Activated CD8-positive, alpha-beta memory T cell treated with anti-CD3 and anti-CD28 coated beads, Interleukin-2, amount 50 U/mL, for 4 hours (primary cell): ENCODE results near the gene TMEM179.
"Not testable (repeated sequence)": the region's sequence is repeated elsewhere in the genome, so short reads cannot be mapped to it uniquely, and the experiment has no call there.

Source experiments
- DNase-seq: peaks from one replicate; pipeline ENCODE4 v3.0.0-alpha.2; 2020

Gene TMEM179

GRCh38 chr14:104585966-104586697 is 18.4 kb downstream of the TMEM179 start:
- DNase-seq, result no peak

DNA sequence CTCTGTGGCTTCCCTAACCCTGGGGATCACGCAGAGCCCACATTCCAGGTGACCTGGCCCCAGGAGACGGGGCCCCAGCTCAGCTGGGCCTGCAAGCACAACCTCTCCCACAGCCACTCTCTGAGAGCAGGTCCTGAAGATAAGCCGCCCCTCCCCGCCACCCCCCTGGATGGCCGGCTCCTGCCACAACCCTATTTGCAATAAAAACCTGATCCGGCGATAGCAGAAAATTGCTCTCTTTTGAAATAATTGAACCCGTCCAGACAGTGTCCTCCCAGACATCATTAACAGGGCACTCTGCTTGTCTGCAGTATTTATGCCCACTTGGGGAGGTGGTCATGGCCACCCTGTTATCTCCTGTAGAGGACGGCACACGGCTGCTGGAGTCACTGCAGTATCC is 20.0 kb downstream of the TMEM179 start:
- DNase-seq, result no peak

DNA sequence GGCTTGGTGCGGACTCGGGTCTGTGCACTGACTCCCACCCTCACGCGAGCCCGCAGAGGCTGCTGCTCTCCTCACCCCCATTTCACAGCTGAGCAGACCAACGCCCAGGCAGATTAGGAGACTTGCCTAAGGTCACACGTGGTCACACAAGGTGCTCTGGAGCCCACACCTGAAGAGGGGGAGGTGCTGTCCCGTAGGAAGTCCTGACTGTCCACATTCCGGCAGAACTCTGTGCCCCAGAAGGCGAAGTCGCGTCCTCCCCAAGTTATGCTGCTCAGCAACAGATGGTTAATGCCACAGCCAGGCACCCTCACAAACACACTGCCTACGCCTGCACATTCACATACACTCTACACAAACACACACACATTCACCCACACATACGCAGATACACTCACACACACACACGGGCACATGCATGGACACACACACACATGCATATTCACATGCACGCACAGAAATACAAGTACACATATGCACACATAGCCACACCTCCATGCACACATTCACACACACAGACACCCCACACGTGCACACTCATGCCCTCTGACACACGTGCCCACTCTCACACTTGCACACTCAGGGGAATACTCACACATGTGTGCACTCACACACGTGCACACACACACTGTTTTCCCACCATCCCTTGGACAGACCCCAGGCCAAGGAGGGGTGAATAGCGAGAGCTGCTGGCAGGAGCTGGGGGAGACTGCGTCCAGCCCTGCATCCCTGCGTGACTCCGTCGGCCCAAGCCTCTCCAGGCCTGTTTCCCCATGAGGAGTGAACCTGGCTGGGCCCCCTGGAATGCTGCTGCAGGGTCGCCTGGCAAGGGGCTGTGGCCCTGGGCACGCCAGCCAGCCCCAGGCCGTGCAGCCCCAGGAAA is 20.9 kb downstream of the TMEM179 start:
- no peak for DNase-seq

- no peak for DNase-seq
Measured at GRCh38 chr14:104582662-104583061, 21.9 kb downstream of the TMEM179 start.

DNA sequence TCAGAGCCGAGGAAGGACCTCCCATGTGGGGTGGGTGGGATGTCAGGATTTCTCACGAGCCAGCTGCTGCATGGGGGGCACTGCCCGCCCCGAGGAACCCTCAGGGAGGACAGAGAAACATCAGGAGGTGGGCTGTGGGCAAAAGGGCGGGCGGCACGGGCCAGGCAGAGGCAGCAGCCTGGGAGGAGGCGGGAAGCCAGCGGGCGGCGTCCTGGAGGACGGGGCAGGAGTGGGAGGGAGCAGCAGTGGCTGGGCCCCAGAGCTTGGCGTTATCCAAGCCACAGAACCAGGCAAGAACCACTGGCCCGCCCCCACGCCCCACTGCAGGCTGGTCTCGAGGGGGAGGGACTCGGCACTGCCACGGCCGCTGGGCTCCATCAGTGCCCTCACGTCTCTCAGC is 22.6 kb downstream of the TMEM179 start:
- DNase-seq, result no peak

DNA sequence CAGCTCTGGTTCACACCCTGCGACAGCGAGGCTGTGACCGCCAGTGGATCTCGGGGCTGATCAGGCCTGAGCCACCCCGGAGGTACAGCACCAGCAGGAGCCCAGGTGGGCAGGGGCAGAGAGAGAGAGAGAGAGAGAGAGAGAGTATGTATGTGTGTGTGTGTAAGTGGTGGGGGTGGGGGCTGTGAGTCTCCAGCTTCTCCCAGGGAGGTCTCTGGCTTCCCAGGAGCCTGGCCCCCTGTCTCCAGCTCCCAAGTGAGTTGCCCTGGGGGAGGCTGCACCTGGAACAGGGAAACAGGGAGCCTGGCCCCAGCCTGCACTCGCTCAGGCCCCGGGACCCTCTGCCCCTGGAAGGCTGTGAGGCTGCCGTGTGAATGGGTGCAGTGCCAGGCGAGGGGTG is 23.1 kb downstream of the TMEM179 start:
- DNase-seq, result no peak

DNA sequence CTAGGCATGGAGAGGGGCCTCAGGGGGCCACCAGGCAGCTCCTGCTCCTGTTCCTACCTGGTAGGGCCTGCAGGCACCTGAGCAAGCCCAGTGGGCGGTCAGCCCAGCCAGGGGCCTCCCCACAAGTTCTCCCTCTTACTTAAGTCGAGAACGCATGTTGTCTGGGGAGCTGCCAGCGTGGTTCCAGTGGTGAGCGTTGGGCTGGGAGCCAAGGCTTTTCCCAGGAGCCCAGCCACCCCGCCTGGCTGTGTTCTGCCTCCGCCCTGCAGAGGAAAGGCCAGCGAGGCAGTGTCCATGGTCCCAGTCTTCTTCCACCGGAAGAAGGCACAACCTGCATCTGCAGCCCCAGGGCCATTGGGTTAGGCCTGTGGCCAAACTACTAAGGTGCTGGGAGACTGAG is 23.6 kb downstream of the TMEM179 start:
- no peak for DNase-seq

- DNase-seq, result not testable (repeated sequence)
Measured at GRCh38 chr14:104579939-104580338, 24.6 kb downstream of the TMEM179 start.

- DNase-seq, result no peak
Measured at GRCh38 chr14:104579507-104579906, 25.1 kb downstream of the TMEM179 start, which contains the start of gene C14orf180. Gene C14orf180, plus strand, starts transcription at chr14:104579764. Its CDS starts 6,667 bp downstream, at chr14:104586431.

DNA sequence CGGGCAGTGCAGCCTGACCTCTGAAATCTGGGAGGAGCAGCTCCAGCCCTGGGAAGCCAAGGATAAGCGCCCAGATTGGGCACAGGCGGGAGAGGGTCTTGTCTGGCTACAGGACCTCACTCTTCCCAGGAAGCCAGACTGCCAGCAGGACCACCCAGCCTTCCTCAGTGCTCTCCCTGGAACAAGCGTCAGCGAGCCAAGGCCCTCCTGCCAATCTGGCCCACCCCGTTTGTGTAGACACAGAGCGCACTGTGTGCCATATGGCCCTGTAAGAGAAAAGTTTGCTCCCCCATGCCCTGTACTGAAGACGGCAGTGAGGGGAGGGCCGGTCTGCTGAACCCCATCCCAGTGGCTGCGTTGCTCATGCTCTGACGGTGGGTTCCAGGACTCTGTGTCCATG is 26.3 kb downstream of the TMEM179 start:
- DNase-seq, result no peak

GRCh38 chr14:104577847-104578301 is 26.7 kb downstream of the TMEM179 start:
- DNase-seq, result no peak

- DNase-seq, result no peak
Measured at GRCh38 chr14:104577426-104577825, 27.1 kb downstream of the TMEM179 start.

DNA sequence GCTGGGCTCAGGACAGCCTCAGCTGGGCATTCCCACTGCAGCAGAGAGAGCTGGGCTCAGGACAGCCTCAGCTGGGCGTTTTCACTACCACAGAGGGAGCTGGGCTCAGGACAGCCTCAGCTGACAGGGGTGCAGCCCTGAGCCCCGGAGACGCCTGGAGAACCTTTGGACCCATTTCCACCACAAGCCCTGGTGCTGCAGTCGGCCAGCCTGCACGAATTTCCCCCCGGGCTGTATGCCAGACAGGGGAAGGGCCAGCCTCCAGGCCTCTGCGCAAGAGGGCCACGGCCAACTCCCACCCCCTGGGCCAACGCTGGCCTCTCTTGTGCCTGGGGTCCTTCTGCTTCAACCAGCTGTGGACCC is 27.6 kb downstream of the TMEM179 start:
- no peak for DNase-seq

- DNase-seq, result no peak
Measured at GRCh38 chr14:104576232-104576969, 28.2 kb downstream of the TMEM179 start.

- no peak for DNase-seq
Measured at GRCh38 chr14:104574978-104575583, 29.5 kb downstream of the TMEM179 start.

GRCh38 chr14:104574536-104574935 is 30.0 kb downstream of the TMEM179 start:
- no peak for DNase-seq

GRCh38 chr14:104573930-104574329 is 30.6 kb downstream of the TMEM179 start:
- DNase-seq, result no peak

- no peak for DNase-seq
Measured at GRCh38 chr14:104572668-104573067, 31.9 kb downstream of the TMEM179 start.

DNA sequence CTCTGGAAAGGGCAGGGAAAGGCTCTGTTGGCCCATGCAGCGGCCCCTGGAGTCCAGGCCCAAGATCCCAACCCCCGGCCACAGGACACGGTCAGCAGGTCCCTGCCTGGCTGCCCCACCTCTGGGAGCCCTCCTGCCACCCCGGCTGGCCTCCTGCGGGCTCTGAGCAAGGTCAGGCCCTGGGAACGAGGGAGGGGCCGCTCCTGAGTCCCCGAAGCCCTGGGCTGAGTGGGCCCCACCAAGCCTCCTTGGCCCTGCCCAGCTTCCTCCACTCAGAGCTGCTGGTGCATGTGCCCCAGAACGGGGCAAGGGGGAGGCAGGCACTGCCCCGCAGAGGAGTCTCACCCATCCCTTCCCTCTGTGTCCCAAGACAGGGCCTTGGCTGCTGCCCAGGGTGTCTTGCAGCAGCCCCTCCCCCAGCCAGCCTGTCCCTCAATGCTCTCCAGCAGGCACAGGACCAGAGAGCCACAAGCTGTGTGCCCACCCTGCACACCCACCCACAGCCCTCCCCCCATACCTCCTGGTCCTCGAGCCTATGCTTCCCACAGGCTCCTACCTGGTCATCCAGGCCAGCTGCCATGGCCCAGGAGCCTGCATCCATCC is 32.4 kb downstream of the TMEM179 start:
- no peak for DNase-seq

DNA sequence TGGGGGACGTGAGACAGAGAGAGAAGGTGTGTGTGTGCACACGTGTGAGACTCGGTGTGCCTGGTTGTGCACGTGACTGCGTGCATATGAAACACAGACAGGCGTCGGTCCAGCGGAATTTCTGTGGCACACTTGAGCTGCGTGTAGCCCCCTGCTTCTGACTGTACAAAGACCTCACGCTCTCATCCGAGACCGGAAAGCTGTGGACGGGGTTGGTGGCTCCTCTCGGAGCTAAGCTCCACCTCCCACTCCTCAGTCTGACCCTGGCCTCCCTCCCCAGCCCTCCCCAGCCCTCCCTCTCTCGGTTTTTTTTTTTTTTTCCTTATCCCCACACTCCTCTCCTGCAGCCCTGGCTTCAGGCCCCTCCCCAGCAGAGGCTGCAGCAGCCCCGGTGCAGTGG is 33.3 kb downstream of the TMEM179 start:
- DNase-seq, result no peak

GRCh38 chr14:104569435-104569834 is 35.1 kb downstream of the TMEM179 start:
- no peak for DNase-seq

- no peak for DNase-seq
Measured at GRCh38 chr14:104568620-104569019, 36.0 kb downstream of the TMEM179 start.

DNA sequence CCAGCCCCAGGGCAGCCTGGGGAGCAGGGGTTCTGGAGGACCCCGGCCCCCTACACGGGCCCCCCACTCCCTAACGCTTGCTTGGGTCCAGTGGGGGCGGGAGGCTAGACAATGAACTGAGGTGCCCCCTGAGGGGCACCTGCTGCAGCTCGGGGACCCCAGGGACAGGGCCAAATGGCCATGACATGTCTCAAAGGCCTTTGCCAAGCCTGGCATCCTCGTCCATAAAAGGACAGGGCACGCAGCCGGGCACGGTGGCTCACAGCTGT is 36.7 kb downstream of the TMEM179 start:
- no peak for DNase-seq
